8988T (cell line): Measurements from ENCODE around the gene NFYA.

Experiments used
- DNase-seq: peaks from one replicate; pipeline ENCODE4 v3.0.0; 2011

The NFYA gene

GRCh38 chr6:41122373-41122772 is 49.6 kb downstream of the NFYA start:
- no peak for DNase-seq

- DNase-seq: no peak
Measured at GRCh38 chr6:41122918-41123317, 50.1 kb downstream of the NFYA start.

- DNase-seq: no peak
Measured at GRCh38 chr6:41125282-41125681, 52.5 kb downstream of the NFYA start.

GRCh38 chr6:41132254-41132653 is 59.5 kb downstream of the NFYA start:
- no peak for DNase-seq

GRCh38 chr6:41135062-41135832 is 62.5 kb downstream of the NFYA start:
- DNase-seq: no peak

- no peak for DNase-seq
Measured at GRCh38 chr6:41136911-41137310, 64.1 kb downstream of the NFYA start.

GRCh38 chr6:41147917-41148316 is 75.1 kb downstream of the NFYA start:
- DNase-seq: no peak
